GM19397 (cell line): Measurements from ENCODE around the gene HOXB6.

Experiments used
- ATAC-seq: cut with Tn5 transposase; IDR thresholded peaks from one replicate; pipeline ENCODE4 v1.9.1; 2021; ENCODE audit warnings: mild to moderate bottlenecking, moderate library complexity; ENCODE audit not compliant: unreplicated experiment

The HOXB6 gene

DNA sequence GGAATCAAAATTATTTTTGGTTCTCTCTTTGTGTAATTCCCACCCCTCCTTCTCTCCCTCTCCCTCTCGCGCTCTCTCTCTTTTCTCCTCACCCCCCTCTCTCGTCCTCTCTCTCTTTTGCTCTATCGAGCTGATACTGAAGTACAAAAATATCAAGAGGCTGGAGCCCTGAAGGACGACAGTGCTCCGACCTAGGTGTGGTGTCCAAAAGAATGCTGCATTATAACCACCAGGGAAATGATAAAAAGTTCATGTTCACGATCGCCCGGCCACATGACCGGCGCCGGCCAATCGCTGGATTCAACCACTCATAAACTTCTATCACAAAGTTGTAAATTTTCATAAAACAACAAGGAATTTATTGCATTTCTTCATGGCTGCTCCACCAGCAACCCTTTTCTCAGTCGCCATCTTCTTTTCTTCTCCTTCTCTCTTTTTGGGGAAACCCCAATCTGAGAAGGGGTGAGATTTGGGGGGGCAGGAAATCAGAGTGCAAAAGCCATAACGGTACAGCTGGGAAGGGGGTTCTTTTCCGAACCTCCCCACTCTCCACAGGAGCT is at the start of gene HOXB6:
TSS of gene HOXB6 (minus strand) at position 217 of the 560 bp plus-strand sequence. CDS start 6,836 bp downstream, outside the sequence.
- ATAC-seq = no peak

DNA sequence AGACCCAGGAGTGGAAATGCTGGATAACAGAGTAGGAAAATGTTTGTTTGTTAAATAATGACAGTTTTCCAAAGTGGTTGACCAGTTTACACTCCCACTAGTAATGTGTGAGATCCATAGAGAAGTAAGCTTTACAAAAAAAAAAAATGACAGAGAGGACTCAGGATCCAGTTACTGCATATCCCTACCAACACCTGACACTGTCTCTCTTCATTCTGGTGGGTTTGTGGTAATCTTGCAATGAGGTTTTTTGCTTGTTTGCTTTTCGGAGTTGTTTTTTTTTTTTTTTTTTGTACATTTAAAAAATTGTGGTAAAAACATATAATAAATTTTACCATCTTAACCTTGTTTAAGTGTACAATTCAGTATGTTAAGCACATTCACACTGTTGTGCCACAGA is 45.0 kb upstream of the HOXB6 start:
- no peak for ATAC-seq

DNA sequence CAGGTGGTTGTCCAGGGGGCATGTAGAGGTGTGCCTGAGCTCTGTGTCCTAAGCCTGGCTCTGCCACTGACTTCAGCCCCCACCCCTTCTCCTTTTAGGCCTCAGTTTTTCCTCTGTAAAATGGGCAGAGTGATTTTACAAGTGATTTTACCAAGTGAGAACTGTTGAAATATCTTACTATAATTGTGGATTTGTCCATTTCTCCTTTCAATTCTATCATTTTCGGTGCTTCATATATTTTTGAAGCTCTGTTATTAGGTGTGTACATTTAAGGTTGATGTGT is 43.1 kb upstream of the HOXB6 start:
- ATAC-seq = no peak

DNA sequence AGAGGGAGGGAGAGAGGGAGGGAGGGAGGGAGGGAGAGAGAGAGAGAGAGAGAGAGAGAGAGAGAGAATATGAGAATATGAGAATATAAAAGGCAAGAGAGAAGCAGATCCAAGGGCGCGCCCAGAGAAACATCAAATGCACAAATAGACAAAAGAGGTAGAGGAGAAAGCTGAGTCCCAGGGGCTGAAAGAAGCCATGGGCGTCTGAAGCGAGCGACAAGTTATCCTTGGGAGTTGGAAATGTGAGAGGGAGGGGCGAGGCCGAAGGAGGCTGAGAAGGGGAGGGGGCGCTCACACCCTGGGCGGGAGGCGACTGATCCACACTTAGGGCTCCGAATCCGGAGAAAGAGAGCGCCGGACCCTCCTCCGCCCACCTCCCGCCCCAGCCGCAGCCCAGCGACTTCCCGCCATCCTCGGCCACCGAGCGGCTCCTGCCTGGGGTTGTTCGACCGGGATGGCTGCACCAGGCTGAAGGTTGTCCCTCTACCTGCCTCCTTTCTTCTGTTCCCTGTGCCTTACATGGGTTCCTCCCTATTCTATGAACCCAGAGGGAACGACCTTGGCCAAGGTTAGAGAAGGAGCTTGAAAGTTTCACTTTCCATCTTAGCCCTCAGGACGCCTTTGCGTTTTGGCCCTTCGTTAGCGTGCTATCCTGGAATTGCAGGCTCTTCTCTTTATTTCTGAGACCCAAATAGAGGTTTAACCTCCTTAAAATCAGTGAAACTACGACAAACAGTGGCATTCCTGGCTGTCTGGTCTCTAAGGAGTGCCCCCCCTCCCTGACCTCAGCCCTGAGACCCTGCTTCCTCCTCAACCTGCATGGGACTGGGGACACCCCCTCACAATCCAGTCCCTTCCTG is 42.5 kb upstream of the HOXB6 start:
- ATAC-seq = no peak

DNA sequence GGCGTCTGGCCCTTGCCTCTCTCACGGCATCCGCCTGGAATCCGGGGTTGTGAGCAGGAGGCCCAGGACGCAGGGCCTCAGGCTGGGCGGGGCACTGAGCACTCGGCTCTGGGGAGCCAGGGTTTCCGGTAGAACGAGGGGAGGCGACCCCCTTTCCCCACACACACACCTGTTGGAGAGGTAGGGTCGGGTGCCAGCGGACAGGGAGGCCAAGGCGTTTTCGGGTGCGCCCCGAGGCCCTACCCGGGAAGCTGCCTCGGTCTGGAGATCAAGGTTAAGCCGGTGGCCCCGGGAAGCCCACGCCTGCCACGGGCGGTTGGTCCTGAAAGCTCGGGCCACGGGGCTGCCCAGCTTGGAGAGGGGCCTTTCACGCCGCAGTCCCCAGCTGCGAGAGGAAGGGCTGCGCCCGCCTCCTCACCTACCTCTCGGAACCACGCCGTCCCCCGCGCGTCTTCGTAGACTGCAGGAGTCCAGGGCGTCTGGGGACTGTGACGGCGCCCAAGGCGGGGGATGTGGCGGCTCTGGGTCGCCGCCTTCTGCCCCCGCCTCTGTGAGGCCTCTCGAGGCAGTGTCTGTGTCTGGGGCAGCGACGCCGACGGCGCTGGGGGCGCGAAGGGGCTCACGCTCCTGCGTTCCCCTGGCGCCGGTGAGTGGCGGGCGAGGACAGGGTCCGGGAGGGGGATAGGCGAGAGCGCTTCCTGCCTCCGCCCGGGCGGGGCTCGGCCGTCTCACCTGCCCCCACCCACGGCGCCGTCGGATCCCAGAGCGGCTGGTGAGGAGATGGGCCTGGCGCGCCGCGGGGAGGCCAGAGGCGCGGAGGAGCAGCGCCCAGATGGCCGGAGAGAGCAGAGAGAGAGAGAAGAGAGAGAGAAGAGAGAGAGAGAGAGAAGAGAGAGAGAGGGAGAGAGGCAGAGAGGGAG is 41.7 kb upstream of the HOXB6 start:
- ATAC-seq = no peak

DNA sequence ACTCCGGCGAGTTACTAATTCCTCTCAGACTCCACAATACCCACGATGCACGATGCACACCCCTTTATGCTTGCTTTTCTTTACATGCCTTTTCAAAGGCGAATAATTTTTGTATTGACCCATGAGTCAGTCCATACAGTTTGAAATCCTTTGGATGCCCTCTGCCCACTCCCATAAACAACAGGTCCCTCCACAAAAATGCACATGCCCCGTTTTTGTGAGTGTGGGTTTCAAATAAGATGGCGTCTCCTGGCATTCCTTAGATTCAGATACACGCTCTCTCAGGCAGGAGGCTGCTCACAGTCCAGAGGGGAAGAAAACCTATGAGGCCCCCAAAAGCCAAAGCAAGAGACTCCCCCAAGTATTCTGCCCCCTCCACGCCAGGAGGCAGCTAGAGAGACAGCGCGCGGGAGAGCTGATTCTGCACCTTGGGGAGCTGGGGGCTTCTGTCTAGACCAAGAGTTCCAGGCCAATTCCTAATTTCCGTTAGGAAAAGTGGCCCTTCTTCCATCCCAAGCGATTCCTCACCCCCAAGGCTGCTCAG is 40.9 kb upstream of the HOXB6 start:
- ATAC-seq = no peak

DNA sequence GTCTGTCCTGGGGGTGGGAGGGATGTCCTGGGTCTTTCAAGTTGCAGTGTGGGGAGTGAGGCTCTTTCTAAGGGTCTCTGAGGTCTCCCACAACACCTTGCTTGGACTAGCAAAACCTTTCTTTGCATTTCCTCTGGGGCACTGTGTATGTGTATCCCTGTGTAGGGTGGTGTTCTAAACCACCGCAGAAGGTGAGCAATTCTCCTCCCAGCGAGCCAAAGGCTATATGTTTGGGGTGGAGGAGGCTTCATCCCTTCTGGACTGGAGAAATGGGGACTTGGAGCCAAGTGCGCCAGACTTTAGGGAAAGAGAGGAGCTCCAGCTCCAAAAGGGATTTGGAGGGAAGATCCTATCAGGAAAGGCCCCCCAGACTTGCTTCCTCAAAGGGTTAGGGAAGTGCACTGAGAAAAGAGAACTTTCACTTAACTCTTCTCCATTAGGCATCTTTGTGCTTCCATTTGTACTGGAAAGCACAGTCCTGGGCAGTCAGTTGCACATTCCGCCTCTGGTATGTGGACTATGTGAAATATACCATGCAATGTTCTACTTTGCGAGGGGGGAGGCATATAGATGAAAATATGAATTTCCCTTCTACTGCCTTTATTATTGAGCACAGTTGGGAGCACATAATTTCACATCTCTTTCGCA is 40.2 kb upstream of the HOXB6 start:
- no peak for ATAC-seq

DNA sequence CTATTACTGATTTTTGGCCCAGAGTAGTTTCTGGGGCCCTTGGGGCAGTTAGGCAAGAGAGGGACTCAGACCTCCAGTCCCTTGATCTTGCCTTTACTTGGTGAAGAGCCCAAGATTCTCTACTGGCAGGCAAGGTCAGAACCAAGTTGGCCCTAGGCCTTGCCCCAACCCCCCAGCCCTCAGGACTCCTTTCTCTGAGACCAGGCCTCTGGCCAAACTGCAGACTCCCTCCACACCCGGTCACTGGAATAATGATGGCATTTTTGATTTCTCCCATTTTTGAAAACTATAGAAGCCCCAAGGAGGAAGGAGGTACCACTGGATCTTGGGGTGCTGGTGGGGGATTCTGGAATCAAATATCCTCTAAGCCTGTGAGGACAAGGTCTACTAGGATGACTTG is 39.4 kb upstream of the HOXB6 start:
- no peak for ATAC-seq

DNA sequence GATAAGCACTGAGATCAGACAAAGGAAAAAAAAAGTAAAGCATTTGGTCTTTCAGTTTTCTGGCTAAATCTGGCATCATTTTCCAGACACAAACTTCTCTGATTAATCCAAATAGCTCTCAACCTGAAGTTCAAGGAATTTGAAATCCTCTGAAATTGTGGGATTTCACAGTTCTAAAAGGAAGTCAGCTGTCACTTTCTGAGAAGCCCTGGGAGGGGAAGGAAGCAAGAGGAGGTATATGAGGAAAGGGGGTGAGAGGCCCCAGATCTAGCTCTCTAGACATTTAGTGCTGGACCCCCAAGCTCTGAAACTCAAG is 38.9 kb upstream of the HOXB6 start:
- no peak for ATAC-seq

DNA sequence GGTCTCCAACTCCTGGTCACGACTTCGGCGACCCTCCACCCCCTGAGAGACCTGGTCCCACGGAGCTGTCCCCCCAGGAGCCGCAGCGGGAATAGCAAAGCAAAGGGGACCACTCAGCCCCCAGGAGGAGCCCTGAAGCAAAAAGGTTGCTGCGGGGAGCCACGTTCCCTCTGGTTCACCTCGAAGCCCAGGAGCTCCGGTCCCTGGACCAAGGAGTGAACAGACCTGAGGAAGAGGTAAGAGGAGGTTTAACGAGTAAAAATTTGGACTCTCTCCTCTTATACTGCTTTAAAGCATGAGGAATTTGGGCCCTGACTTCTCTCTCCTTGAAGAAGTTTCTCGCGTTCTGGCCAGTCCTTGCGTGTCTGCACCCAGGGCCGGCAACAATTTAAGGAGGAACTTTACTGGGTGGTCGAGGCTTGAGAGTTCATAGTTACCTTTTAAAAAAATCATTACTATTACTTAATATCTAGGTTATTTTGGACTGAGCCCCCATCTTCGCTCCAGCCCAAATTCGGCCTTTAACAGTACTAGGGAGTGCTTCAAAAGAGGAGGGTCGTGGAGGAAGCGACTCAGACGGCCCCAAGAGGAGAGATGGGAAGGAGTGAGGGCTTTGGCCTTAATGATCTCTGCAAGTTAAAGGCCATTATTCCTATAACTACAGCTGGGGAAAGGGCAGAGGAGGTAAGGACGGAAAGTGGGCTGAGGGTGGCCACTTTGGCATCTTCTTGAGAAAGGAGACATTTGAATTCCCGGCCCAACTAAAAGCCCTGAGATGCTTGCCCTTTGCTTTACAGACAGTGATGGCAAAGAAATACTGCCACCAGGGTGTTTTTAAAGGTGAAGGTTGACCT is 38.3 kb upstream of the HOXB6 start:
- no peak for ATAC-seq

DNA sequence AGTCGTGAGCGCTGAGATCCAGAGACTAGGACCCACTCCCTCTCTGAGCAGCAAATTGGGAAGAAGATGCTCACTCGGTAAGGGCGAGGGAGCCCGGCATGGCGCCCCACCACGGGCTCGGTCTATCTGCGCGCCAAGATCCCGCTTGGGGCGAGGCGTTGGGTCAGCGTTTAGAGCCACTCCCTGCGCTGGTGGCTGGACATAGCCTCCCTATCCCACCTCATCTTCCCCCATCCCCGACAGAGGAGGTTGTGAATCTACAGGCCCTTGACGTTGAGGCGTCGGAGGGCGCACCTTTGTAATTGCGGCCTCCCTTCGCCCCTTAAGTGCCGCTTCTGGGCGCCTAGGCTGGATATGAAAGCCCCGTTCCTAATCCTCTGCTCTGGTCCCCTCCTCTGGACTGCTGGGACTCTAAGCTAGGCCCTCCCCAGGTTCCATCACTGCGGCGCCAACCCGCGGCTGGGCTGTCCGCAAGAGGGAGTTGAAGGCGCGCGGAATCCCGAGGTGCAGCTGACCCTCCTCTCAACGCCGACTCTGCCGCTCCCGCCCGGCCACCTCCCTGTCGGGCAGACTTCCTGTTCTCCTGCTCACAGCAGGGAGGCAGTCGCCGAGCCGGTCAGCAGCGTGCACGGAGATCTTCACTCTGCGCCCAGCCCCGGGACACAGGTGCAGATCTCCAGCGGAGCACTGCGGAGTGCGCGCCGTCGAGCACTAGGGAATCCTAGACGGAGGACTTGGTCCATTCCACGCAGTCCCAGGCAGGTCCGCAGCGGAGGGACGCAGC is 37.5 kb upstream of the HOXB6 start:
- ATAC-seq = no peak

DNA sequence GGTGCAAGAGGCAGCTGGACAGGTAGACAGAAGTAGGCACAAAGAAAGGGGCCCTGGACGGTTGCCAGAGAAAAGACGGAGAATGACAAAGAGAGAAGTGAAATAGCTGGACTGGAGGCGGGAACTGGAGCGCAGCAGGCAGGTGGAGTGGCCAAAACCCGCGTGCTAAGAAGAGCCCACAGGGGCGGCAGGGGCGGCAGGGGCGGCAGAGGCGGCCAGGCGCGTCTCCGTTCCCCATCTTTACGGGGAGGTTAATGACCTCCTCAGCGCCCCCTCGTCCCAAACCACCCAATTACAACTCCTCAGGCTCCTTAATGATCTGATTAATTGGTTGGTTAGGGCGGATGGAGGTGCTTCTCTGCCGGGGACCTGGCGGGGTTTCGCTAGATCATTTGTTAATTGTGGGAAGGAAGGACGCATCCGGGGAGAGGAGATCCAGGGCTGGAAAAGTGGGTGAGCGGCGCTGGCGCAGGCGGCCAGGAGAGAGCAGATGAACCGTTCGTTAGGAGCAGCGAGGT is 36.8 kb upstream of the HOXB6 start:
- ATAC-seq = no peak

DNA sequence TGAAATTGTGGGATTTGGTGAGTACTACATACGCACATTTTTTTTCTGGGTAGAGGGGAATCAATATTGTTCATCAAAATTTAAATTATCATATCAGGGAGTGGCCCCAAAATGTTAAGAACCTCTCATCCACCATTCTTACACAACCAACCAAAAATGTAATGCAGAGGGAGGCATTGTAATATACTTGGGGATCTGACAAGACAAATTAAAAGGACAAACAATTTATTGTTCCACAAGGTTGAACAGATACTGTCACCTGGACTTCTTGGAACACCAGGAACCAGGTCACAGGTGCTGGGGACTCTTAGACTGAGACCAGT is 36.0 kb upstream of the HOXB6 start:
- ATAC-seq = no peak

DNA sequence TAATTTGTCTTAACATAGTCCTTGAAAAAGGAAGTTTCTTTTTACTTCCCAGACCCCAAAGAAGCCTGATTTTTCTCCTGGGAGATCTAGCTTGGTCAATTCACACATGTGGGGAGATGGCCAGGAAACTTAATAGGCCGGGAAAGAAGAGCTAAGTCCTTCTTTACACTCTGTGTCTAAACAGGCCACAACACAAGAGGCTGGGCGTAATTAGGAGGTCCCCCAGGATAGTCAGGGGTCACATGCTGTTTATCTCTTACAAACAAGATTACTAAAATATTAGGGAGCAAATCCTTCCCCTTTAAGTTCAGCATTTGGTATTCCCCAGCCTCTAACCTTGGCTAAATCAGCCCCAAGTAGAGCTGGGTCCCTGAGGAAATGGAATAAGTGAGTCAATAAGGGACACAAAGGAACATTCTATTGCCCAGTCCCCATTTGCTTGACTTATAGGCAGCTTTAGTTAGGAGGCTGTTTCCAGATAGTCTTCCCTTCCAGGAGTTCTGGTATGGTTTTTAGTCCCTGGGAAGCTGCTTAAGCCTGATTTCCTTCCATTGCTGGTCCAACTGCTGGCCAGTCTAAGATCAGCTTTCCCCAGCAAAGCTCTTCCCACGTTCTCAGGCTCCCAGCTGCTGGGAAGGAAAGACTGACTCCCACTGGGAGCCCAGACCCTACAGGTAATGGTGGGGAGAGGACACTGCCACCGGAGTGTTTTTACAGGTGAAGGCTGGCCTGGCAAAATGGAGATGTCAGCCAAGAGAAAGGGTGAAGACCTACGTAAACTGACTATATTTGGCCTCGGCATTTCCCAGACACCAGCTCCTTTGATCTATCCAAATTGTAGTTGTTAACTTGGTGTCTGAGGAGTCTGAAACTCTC is 35.4 kb upstream of the HOXB6 start:
- no peak for ATAC-seq

DNA sequence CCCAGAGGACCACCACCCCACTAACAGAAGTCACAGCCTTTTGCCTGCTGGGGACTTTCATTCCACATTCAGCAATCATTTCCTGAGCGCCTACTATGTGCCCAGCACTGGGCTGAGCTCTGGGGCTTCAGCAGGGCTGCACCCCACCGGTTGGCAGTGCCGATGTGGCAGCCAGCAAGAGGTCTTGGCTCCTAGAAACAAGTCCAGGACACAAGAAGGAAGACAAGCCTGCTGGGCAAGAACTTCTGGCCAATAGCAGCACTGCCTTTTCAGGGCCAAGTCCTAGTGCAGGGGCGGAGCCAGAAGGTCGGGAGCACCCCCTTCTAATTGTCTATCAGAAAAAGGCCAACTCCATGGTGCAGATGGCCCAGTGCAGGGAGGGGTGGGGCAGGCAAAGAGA is 34.4 kb upstream of the HOXB6 start:
- no peak for ATAC-seq

DNA sequence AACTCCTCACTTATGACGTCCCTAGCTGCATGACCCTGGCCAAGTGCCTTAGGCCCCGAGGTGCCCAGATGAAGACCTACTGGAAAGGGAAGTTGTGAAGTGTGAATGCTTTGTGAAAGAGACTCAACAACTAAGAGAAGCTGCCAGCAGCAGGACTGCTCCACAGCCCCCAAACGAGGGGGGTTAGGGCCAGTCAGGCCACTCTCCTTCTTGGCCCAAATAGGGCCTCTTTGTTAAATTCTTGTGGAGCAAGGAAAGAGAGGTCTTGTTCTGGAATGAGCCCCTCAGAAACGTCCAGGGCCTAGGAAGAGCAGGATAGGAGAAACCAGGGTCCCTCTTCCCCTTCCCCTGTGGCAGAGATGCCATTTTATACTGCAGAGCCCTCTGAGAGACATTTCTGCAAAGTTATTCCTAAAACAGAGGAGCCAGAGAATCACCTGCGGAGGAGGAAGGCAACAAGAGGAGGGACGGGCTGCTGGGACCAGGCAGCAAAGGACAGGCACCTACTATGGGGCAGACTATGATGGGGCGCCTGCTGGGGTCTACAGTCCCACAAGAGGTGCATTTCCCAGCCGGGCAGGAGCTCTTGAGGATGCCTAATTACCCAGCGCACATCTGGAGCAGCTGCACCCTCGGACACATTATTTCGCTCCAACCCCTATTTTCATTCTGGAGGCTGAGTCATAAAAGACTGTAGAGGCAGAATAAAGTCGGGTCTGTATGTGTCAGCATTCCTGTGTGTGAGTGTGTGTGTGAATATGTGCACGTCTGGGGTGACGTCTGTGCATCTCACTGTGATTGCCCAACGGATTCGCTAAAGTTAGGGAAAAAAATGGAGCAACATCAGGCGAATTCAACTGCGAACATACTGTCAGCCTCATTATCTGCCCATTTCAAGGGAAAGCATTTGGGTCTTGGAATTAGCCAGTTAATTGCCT is 32.8 kb upstream of the HOXB6 start:
- ATAC-seq = no peak
